ENCODE data around the gene KIAA1191. TPM values are rescaled to one million over a fixed set of nuclear protein-coding genes. Genes with fewer than 3 reads are reported as not detected.

KIAA1191 gene
- total RNA-seq, 1 experiment from 2014 or later = 102 TPM

DNA sequence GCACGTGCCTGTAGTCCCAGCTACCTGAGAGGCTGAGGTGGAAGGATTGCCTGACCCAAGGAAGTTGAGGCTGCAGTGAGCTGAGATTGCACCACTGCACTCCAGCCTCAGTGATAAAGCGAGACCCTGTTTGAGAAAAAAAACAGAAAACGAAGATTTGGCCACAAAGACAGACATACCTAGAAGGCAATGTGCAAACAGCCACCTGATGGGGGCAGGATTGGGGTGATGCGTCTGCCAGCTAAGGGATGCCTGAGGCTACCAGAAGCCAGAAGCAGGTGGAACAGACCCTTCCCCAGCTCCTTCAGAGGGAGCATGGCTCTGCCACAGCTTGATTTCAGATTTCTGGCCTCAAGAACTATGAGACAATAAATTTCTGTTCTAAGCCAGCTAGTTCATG is 29.9 kb upstream of the KIAA1191 start:
- DNase-seq (ENCODE audit: extremely low read depth, low read depth) = no peak

DNA sequence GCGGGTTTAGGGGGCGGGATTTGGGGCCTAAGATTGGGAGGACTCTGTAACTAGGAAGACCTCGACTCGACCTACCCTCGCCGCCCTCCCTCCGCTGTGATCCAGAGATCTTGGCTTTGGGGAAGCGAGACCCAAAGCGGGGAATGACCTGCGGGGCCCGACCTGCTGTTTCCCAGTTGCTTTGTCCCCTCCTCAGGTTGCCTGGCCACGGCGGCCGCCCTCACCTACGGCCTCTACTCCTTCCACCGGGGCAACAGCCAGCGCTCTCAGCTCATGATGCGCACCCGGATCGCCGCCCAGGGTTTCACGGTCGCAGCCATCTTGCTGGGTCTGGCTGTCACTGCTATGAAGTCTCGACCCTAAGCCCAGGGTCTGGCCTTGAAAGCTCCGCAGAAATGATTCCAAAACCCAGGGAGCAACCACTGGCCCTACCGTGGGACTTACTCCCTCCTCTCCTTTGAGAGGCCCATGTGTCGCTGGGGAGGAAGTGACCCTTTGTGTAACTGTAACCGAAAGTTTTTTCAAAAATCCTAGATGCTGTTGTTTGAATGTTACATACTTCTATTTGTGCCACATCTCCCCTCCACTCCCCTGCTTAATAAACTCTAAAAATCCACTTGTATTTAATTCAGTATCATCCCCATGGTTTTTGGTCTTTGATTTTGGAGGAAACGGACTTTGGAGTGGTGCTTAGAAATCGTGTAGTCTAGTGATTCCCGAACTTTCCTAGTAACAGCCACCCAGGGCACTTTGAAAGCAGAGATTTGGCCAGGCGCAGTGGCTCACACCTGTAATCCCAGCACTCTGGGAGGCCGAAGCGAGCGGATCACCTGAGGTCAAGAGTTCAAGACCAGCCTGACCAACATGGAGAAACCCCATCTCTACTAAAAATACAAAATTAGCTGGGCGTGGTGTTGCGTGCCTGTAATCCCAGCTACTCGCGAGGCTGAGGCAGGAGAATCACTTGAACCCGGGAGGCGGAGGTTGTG is 27.9 kb upstream of the KIAA1191 start:
- no peak for DNase-seq (ENCODE audit: extremely low read depth, low read depth)

DNA sequence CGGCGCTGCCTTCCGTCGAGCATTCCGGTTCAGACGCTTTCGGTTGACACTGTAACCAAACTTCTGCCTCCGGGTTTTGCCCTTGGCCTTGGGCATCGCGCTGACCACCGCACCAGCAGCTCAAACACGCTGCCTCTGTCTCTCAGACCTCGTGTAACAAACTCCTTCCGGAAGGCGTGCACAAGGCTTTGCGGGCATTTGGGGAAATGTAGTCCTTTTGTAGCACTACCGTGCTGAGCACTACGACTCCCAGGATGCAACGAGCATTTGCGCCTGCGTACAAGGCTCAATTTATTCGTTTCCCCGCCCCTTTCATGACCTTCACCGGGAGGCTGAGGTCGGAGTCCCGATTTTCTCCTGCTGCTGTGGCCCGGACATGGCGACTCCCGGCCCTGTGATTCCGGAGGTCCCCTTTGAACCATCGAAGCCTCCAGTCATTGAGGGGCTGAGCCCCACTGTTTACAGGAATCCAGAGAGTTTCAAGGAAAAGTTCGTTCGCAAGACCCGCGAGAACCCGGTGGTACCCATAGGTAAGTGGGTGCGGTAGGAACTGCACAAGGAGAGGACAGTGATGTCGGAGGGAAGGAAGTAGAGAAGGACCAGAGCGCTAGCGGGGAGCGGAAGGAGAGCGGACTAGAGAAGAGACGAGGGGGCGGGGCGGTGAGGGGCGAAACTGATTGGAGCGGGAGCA is 27.0 kb upstream of the KIAA1191 start, which contains the start of the genes HIGD2A and NOP16:
Gene HIGD2A (plus strand): TSS at position 308 of the 691 bp plus-strand sequence. CDS start 69 bp downstream, at position 377.
Gene NOP16 (minus strand): TSS at position 155 of the 691 bp plus-strand sequence. CDS start 59 bp downstream, at position 96.
- peak; percentile 99 for DNase-seq (ENCODE audit: extremely low read depth, low read depth)

DNA sequence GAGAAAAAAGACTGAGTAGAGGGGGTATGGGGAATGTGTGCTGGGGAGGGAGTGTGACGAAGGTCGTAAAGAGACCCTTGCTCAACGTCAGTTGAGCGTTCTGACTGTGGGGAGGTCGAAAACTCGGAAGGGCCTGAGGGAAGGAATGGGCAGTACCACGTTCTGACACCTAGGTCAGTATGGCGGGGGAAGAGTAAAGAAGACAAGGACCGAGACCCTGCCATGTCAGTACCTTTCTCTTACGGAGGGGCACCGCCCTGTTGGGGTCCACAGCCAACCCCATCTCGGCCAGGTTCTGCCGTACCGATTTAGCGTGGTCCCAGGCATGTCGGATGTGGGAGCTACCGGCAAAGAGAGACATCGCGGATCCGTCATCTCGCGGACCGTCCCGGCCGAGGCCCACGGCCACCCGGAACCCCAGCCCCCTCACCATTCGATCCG is 26.5 kb upstream of the KIAA1191 start:
- no peak for DNase-seq (ENCODE audit: extremely low read depth, low read depth)

DNA sequence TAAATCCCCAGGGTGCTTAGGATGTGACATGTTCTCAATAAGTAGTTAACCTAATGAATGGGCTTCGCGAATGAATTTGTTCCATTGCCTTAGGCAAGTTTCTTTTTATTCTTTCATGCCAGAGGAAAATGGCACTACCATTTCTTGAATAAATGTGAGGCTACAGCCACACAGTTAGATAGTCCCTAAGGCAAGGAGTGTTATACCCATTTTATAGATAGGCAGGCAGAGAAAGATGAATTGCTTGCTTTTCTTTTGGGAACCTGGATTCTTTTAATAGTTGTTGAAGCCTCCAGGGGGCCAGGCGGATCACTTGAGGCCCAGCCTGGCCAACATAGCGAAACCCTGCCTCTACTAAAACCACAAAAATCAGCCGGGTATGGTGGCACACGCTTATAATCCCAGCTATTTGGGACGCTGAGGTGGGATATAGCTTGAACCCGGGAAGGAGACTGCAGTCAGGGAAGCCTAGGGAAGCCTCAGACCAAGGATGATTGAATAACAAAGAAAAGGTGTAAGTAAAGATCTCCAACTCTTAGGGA is 25.9 kb upstream of the KIAA1191 start:
- no peak for DNase-seq (ENCODE audit: extremely low read depth, low read depth)

DNA sequence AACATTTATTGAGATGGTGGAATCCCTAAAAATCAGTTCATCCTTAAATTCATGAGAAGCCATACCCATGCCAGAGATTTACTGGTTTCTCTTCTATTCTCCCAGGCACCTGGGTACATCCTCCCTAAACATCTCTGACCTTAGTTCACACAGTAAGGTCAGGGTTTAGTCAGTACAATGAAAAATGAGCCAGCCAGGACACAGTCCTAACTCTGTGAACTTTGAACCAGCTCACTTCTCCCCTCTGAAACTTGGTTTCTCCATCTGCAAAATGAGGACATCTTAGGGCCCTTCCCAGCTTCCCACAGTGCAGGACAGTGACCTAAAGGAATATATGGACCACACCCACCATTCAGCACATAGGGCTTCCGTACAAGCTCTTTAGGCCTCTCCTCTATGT is 24.9 kb upstream of the KIAA1191 start:
- DNase-seq (ENCODE audit: extremely low read depth, low read depth) = no peak

DNA sequence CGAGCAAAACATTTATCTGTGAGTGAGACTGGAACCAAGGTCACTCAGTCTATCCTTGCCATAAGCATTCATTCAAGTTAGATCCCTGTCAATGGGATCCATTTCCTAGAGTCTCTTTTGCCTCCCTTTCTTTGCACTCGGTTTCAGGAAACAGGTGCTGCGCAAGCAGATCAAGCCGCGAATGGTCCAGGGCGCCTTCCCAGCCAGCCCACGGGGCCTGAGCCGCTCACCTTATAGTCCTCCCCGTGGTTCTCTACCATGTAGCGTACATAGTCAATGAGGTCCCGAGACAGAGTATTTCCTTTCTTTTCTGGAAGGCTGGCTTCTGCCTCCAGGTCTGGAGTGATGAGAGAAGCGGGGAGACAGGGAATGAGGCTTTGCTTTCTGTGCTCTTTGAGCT is 23.4 kb upstream of the KIAA1191 start:
- DNase-seq (ENCODE audit: extremely low read depth, low read depth) = no peak

DNA sequence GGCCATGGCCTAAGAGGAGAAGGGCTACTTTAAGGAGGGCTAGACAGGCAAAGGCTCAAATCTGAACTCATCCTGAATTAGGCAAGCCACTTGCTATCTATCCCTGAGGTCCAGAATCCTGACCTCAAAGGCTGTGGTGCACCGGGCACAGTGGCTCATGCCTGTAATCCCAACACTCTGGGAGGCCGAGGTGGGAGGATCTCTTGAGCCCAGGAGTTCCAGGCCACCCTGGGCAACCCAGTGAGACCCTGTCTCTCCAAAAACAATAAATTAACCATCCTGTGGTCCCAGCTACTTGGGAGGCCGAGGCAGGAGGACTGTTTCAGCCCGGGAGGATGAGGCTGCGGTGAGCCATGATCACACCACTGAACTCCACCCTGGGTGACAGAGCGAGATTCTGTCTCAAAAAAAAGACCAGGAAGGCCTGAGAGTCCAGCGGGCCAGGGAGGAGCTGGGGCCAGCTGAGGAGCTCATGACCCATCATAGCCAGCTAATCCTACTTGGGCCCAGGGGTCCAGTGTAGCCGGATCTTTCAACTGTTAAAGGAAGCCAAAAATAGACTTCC is 22.9 kb upstream of the KIAA1191 start:
- no peak for DNase-seq (ENCODE audit: extremely low read depth, low read depth)

DNA sequence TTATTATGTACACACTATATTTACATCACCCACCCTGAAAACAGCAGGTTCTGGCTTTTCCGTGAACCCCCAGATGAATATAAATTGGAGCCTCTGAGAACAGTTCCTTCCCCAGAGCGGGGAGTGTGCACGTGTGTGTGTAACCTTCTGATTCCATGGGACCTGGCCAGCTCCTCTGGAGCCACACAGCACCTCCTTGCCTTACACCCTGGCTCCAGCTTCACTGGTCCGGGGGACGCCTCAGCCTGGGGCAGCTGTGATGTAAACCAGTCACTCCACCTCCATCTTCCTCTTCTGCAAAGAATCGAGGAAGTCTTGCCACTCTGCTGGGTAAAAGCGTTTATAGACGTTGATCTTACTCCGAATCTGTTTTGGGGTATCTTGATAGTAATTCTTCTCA is 22.4 kb upstream of the KIAA1191 start:
- DNase-seq (ENCODE audit: extremely low read depth, low read depth) = no peak

DNA sequence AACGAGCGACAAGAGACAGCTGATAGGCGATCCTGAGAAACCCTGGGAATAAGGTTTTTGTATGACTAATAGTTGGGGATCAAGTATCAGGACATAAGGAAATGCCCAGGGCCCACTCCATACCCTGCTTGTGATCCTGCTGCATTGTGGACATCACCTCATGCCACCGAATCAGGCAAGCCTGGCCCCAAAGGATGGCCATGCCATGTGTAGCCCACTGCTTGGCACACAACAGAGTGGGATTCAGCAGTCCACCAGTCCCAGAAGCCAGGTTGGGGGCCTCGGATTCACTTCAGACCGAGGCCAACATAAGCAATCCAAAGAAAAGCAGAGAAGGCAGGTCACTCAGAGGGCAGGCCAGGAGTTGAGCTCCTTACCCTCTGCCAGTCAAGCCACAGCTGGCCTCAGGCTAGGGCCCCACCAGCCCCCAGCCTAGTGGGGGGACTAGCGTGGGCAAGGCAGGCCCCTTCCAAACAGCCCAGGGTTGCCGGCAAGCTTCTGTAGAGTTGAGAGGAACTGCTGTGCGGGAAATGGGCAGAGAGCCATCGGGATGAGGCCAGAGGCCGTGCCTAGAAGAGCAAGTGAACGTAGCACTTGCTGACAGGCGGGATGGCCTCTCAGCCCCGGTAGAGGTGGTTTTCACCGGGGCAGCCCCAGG is 21.8 kb upstream of the KIAA1191 start:
- DNase-seq (ENCODE audit: extremely low read depth, low read depth) = no peak

DNA sequence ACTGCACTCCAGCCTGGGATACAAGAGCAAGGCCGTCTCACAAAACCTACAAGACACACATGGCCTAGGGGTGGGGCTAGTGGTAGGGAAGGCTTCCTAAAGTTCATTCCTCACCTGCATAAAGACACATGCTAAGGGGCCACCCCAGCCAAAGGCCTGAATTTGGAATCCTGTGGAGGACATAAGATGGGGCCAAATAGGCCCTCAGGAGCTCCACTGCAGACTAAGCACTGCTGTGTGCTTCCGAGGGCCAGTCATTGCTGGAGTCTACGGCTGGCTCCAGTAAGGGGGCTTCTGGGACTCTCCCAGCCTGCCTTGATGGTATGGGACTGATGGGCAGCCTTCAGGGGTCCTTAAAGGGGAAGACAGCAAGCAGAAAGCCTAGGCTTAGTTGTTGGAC is 21.2 kb upstream of the KIAA1191 start:
- DNase-seq (ENCODE audit: extremely low read depth, low read depth) = no peak

DNA sequence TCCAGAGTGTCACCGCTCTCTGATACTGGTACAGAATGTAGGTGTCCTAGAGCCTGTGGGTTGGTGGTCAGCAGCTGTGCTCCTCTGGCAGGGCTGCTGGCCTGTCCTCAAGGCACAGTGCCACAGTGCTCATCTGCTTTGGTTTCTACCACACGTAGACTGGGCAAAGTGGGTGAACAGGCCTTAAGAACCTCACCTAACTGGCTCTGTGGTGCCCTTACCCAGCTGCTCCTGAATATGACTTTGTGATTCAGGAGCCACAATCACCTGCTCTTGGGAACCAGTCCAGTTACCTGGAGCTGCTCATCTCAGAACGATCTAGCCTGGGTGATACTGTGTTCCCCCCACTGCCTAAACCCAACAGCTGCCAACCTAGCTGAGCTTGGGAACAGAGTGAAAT is 20.4 kb upstream of the KIAA1191 start:
- DNase-seq (ENCODE audit: extremely low read depth, low read depth) = no peak

DNA sequence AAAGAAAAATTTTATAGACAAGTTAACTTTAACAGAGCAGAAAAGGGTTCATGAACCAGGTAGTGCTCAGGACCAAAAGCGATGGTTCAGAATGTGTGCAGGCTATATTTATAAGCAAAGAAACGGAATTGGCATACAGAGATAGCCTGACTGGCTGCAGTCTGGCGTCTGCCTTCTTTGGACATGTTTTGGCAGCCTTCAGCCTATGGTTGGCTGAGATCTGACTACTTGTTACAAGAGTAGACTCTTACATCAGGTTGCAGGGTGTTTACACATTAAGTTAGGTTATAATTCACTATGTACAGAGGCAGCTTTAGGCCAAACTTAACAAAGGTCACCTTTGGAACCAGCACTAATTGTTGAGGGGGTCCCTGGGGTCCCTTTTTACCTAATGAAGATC is 19.9 kb upstream of the KIAA1191 start:
- no peak for DNase-seq (ENCODE audit: extremely low read depth, low read depth)

DNA sequence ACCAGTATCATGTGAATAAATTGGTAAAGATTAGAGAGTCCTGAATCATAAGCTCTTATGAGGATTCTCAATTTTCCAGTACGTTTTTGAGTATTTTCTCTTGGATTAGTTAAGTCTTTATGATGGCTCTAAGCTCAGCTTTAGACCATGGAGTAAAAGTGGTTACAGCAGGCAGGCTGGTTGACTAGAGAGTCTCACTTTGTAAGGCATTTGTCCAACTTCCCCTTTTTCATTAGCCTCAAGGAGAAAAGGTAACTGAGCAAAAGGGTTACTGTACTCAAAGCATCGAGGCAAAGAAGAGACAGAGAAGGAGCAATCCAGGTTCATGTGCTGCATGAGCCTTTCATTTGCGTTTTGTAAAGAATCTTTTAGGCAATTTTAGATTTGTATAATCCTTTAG is 18.3 kb upstream of the KIAA1191 start:
- DNase-seq (ENCODE audit: extremely low read depth, low read depth) = no peak

DNA sequence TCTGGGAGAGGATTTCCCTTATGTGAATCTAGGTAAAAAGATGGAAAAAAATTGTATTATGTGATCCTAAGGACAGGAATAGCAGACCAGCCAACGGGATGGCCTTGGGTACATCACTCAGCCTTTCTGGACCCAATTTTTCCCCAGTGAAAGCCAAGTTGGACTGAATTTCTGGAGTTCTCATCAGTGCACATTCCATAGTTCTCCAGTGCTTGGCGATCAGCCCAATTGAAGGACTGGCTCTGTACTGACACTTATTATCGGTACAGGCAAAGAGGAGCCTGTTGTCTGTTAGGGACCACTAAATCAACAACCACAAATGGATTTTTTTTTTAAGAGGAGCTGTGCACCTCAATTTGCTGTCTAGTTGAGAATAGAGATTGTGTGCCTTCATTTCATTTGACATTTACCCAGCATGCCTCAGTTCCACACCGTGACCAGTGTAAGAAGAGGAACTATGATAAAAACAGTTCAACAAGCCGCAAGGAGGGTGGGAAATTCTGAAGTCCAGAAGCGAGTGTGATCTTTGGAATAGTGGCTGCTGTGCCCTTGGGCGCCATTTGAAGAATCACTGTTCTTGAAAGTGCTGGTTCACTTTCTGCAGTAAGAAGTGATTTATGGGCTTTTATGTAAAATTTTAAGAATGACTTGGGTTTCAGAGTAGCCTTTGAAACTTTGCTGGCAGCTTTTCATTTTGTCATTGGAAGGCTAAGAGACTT is 11.7 kb upstream of the KIAA1191 start:
- DNase-seq (ENCODE audit: extremely low read depth, low read depth) = no peak

DNA sequence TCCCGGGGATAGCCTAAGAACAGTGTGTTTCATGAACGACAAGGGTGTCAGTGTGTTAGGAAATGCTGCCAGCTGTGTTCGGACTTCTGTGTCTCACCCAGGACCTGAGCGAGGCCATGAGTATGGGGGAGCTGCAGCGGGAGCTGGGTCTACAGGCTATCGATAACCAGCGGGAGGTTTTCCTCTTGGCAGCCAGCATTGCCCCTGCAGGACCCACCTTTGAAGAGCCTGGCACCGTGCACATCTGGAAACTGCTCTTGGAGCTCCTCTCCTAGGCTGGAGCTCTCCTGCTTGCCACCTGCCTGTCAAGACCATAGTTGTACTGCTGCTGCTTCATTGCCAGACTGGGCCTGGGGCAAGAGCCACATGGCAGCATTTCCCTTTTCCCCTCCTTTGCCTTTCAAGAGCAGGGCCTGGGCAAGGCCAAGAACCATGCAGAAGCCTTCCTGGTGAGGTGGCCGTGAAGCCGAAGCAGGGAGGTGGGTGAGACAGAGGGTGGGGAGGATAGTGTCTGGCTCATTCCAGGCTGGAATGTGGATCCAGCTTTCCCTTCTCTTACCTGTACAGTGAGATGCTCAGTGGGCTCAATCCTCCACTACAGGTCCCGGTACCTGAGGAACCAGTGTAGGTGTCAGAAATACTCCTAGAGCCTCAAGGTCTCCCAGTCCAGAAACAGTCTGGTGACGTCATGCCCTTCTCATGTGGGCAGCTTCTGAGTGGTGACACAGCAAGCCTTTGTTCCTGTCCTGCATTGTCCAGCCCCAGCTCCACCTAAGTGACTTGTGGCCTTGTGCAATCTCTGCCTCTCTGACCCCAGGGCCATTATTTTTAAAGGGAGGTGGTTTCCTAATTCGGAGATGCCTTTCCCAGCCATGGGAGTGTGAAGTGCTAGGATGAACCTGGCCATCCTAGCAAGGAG is 10.3 kb upstream of the KIAA1191 start:
- no peak for DNase-seq (ENCODE audit: extremely low read depth, low read depth)

DNA sequence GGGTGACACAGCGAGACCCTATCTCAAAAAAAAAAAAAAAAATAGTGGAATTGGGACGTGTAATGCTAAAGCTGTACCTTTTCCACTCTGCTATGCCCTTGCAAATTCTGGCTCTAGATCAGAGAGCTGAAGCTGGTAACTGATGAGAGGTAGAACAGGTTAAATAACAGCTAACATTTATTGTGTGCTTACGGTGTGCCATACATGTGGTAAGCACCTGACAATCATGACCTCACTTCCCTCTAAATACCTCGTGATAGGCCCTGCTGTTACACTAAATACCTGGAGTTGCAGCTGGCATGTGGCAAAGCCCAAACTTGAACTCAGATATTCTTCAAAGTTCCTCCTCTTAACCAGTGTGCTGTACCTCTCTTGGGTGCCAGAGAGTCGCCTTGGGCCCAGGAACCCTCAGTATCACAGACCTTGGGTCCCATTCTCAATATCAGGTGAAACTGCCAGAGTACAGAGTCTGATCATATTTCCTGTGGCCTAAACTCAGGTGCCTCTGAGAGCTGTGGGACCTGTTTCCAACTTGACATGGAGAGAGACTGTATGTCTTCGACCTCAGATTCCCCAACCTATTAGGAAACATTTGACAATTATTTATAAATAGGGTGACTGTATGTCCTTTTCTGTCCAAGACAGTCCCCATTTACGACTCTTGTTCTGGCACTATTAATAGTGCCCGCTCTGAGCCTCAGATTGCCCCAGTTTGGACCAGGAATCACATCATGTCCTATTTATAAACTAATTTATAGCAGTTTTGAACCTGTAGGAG is 8.6 kb upstream of the KIAA1191 start:
- DNase-seq (ENCODE audit: extremely low read depth, low read depth) = no peak

DNA sequence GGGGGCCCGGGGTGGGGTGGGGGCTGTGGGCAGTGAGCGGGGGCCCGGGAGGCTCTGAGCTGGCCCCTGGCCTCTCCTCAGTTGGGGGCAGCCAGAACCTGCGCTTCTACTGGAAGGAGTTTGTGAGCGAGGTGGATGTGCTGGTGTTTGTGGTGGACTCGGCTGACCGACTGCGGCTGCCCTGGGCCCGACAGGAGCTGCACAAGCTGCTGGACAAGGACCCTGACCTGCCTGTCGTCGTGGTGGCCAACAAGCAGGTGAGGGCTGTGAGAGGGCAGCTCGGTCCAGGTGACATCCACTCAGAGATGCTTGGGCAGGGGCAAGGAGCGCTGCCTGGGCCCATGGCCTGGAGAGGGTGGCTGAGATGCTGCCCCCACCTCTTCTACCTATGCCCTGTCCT is 7.2 kb upstream of the KIAA1191 start:
- no peak for DNase-seq (ENCODE audit: extremely low read depth, low read depth)

All from NCI-H460 (cell line).